Epithelial cell of proximal tubule (primary cell): ENCODE data around the gene GALNT9. TPM values are rescaled to one million over a fixed set of nuclear protein-coding genes. Genes with fewer than 3 reads are reported as not detected.

ENCODE experiments used
- DNase-seq: peaks from one replicate; pipeline ENCODE4 v3.0.0-alpha.2; 2011; ENCODE audit warnings: low read depth
- H3K4me3 ChIP-seq: 2 replicates; pipeline ENCODE4 v1.5.1; 2011; ENCODE audit warnings: low read depth, mild to moderate bottlenecking, low read length
- CTCF ChIP-seq: conservative IDR thresholded peaks from 2 replicates; pipeline ENCODE4 v1.5.1; 2012; ENCODE audit warnings: low read depth, mild to moderate bottlenecking, low read length
- total RNA-seq: library from RNA; depleted of rRNA; stranded (reverse); fragments of >200 nt; gene quantifications from 2 replicates; pipeline ENCODE4 v1.2.3, GENCODE V29; 2015

GALNT9 gene
- total RNA-seq, 1 donor from 2014 or later = not detected

- no peak overlapping the region for H3K4me3 ChIP-seq
- DNase-seq = no peak
- TF ChIP-seq CTCF = no peak
Measured at GRCh38 chr12:132166093-132166492, 163.3 kb downstream of the GALNT9 start.

- no peak for TF ChIP-seq CTCF
- no peak overlapping the region for H3K4me3 ChIP-seq
- no peak for DNase-seq
Measured at GRCh38 chr12:132165584-132165983, 163.8 kb downstream of the GALNT9 start.

GRCh38 chr12:132164426-132164825, 165.0 kb downstream of the GALNT9 start:
- DNase-seq = no peak
- no peak overlapping the region for H3K4me3 ChIP-seq
- TF ChIP-seq CTCF = no peak

GRCh38 chr12:132163911-132164288, 165.5 kb downstream of the GALNT9 start:
- no peak for TF ChIP-seq CTCF
- no peak for DNase-seq
- no peak overlapping the region for H3K4me3 ChIP-seq

- H3K4me3 ChIP-seq = no peak overlapping the region
- DNase-seq = no peak
- no peak for TF ChIP-seq CTCF
Measured at GRCh38 chr12:132163041-132163910, 166.1 kb downstream of the GALNT9 start.

- peak; percentile 32 for DNase-seq
- H3K4me3 ChIP-seq = no peak overlapping the region
- no peak for TF ChIP-seq CTCF
Measured at GRCh38 chr12:132162508-132163031, 166.8 kb downstream of the GALNT9 start.
